ENCODE data around the gene ZBTB7B. TPM values are rescaled to one million over a fixed set of nuclear protein-coding genes. Genes with fewer than 3 reads are reported as not detected.

ZBTB7B gene
- 77.6 TPM for total RNA-seq

GRCh38 chr1:155002464-155003226 is at the start of gene ZBTB7B:
ZBTB7B (plus strand) TSS chr1:155002802; CDS start chr1:155014661, 11,859 bp downstream.
- intact Hi-C loops (cut with DNase I): loop anchor here (5.0 kb wide), 3 partner anchors 35 to 675 kb away; partner anchors contain the start of genes ADAM15 and ATP8B2
- no peak for TF ChIP-seq CTCF (IDR thresholded peaks at IDR 0.05)
- no peak for TF ChIP-seq POLR2AphosphoS5 (IDR thresholded peaks at IDR 0.05; ENCODE audit: insufficient read depth in 1 of 2, low read depth in 1 of 2)
- no peak for TF ChIP-seq POLR2A (IDR thresholded peaks at IDR 0.05)
- Histone ChIP-seq H3K9me3 (no peaks in the 10 kb centered on the region), H3K4me3 (peak within 1 kb of the TSS; percentile 84 to 85), H3K36me3 (no peaks in the 10 kb centered on the region), H3K27ac (peak within 1 kb of the TSS; percentile 99), H3K4me1 (peaks cover 66% of the 10 kb centered on the region), H3K27me3 (no peaks in the 10 kb centered on the region)
- DNase-seq (ENCODE audit: extremely low spot score in 2 of 2): peak in 1 of 2 donors; percentile 91

GRCh38 chr1:154953611-154954038 is 49.0 kb upstream of the ZBTB7B start:
- Histone ChIP-seq H3K27ac (no peak overlapping the region), H3K9me3 (no peaks in the 10 kb centered on the region), H3K27me3 (no peaks in the 10 kb centered on the region), H3K4me3 (peak overlapping the region in 1 of 2 donors; percentile 56), H3K4me1 (peaks cover 49% of the 10 kb centered on the region), H3K36me3 (peaks cover 0 to 12% of the 10 kb centered on the region in 2 donors)
- TF ChIP-seq POLR2AphosphoS5 (IDR thresholded peaks at IDR 0.05; ENCODE audit: insufficient read depth in 1 of 2, low read depth in 1 of 2): no peak
- no peak for TF ChIP-seq CTCF (IDR thresholded peaks at IDR 0.05)
- TF ChIP-seq POLR2A (IDR thresholded peaks at IDR 0.05): no peak
- DNase-seq (ENCODE audit: extremely low spot score in 2 of 2): no peak
- intact Hi-C loops (cut with DNase I): no loop called here

- Histone ChIP-seq H3K9me3 (no peaks in the 10 kb centered on the region), H3K4me3 (peak overlapping the region; percentile 51 to 56), H3K4me1 (peaks cover 51% of the 10 kb centered on the region), H3K27ac (peak overlapping the region; percentile 68), H3K27me3 (no peaks in the 10 kb centered on the region), H3K36me3 (peaks cover 0 to 16% of the 10 kb centered on the region in 2 donors)
- TF ChIP-seq POLR2A (IDR thresholded peaks at IDR 0.05) (no peak), POLR2AphosphoS5 (IDR thresholded peaks at IDR 0.05; ENCODE audit: insufficient read depth in 1 of 2, low read depth in 1 of 2) (no peak), CTCF (IDR thresholded peaks at IDR 0.05) (no peak)
- DNase-seq (ENCODE audit: extremely low spot score in 2 of 2): no peak
- intact Hi-C loops (cut with DNase I): no loop called here
Measured at GRCh38 chr1:154954541-154954940, 48.1 kb upstream of the ZBTB7B start.

GRCh38 chr1:154955039-154955717 is 47.4 kb upstream of the ZBTB7B start:
- DNase-seq (ENCODE audit: extremely low spot score in 2 of 2): no peak
- Histone ChIP-seq H3K9me3 (no peaks in the 10 kb centered on the region), H3K27ac (peak overlapping the region; percentile 68), H3K4me1 (peaks cover 55% of the 10 kb centered on the region), H3K27me3 (no peaks in the 10 kb centered on the region), H3K36me3 (peaks cover 0 to 16% of the 10 kb centered on the region in 2 donors), H3K4me3 (peak overlapping the region; percentile 51 to 56)
- peak in 1 of 2 donors; percentile 23 for TF ChIP-seq POLR2AphosphoS5 (IDR thresholded peaks at IDR 0.05; ENCODE audit: insufficient read depth in 1 of 2, low read depth in 1 of 2)
- no peak for TF ChIP-seq CTCF (IDR thresholded peaks at IDR 0.05)
- intact Hi-C loops (cut with DNase I): no loop called here
